22Rv1 (cell line): Measurements from ENCODE around the gene NCLN.

ENCODE experiments used
- CTCF ChIP-seq: fragments of 450-650 bp; IDR thresholded peaks from 2 replicates; pipeline ENCODE4 v1.5.1; 2017; ENCODE audit warnings: mild to moderate bottlenecking
- ZFX ChIP-seq: fragments of 450-650 bp; IDR thresholded peaks from 2 replicates; pipeline ENCODE4 v1.6.1; 2017; ENCODE audit warnings: antibody characterized with exemption, borderline replicate concordance

- TF ChIP-seq CTCF (no peak), ZFX (no peak)
Measured at GRCh38 chr19:3206216-3206953, 20.7 kb downstream of the NCLN start.
